ENCODE results near the gene MEIOSIN. TPM values are rescaled to one million over a fixed set of nuclear protein-coding genes. Genes with fewer than 3 reads are reported as not detected.

The MEIOSIN gene
- polyA plus RNA-seq, 1 donor (not counting 4 experiments of a cell fraction or from before 2014, with no cell fraction given) = not detected

DNA sequence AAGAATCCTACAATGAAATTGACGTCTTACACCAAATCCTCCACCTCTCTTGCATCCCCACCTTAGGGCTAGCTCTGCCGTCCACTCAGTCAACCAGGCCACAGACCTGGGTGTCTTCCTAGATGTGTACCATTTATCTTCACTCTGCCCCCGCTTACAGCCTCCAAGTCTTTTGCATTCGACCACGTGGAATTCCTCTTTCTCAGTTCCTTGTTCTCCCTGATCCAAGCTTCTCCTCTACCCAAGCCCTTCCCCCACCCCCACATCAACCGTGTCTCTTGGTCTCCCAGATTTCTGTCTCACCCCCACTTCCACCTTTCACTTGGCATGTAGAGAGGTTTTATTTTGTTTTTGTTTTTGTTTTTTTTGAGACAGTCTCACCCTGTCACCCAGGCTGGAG lies 60.6 kb downstream of the MEIOSIN start:
- H2AFZ ChIP-seq (ENCODE audit: control insufficient read depth, low read length) = no peak overlapping the region
- H3K9me1 ChIP-seq (ENCODE audit: control insufficient read depth, extremely low read depth, insufficient read depth, low read length) = no peaks in the 10 kb centered on the region
- peaks cover 2 to 14% of the 10 kb centered on the region in 2 experiments for H3K36me3 ChIP-seq (ENCODE audit: control insufficient read depth in 2 of 2, extremely low read depth in 1 of 2, insufficient read depth in 2 of 2, low read length in 2 of 2)
- dilution Hi-C loops (cut with MboI; ENCODE audit: extremely low pct_ligation_motif_present, low sequenced_read_pairs) = no loop called here
- H4K20me1 ChIP-seq (ENCODE audit: control insufficient read depth, extremely low read depth, insufficient read depth, low read length) = no peaks in the 10 kb centered on the region
- H3K79me2 ChIP-seq (ENCODE audit: control insufficient read depth, insufficient read depth, low read length) = peaks cover 19% of the 10 kb centered on the region
- H3K27me3 ChIP-seq (ENCODE audit: control insufficient read depth, extremely low read depth, insufficient read depth, low read length) = no peaks in the 10 kb centered on the region
- no peaks in the 10 kb centered on the region for H3K9me3 ChIP-seq (ENCODE audit: control insufficient read depth, low read depth, low read length)
- peaks cover 10% of the 10 kb centered on the region for H3K4me1 ChIP-seq (ENCODE audit: control insufficient read depth, extremely low read depth, insufficient read depth, low read length)
- H3K4me2 ChIP-seq (ENCODE audit: control insufficient read depth, extremely low read depth, insufficient read depth, low read depth, low read length) = no peak overlapping the region
- FAIRE-seq (no peak), DNase-seq (ENCODE audit: low read depth, low spot score) (no peak)
- TF ChIP-seq, protein P1, sequence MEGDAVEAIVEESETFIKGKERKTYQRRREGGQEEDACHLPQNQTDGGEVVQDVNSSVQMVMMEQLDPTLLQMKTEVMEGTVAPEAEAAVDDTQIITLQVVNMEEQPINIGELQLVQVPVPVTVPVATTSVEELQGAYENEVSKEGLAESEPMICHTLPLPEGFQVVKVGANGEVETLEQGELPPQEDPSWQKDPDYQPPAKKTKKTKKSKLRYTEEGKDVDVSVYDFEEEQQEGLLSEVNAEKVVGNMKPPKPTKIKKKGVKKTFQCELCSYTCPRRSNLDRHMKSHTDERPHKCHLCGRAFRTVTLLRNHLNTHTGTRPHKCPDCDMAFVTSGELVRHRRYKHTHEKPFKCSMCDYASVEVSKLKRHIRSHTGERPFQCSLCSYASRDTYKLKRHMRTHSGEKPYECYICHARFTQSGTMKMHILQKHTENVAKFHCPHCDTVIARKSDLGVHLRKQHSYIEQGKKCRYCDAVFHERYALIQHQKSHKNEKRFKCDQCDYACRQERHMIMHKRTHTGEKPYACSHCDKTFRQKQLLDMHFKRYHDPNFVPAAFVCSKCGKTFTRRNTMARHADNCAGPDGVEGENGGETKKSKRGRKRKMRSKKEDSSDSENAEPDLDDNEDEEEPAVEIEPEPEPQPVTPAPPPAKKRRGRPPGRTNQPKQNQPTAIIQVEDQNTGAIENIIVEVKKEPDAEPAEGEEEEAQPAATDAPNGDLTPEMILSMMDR (optimal IDR thresholded peaks at IDR 0.05 in 1 of 3, IDR thresholded peaks at IDR 0.05 in 1 of 3, conservative IDR thresholded peaks at IDR 0.05 in 1 of 3; ENCODE audit: extremely low read depth in 1 of 3, insufficient read depth in 2 of 3, low read length in 3 of 3) = no peak
- TF ChIP-seq EZH2 (IDR thresholded peaks at IDR 0.05; ENCODE audit: low read length) = no peak
- H3K27ac ChIP-seq (ENCODE audit: control insufficient read depth, insufficient read depth, low read length) = no peak overlapping the region
- no peak overlapping the region for H3K9ac ChIP-seq (ENCODE audit: control insufficient read depth, extremely low read depth, insufficient read depth, low read length)
- no peak overlapping the region for H3K4me3 ChIP-seq (ENCODE audit: control insufficient read depth in 2 of 3, extremely low read depth in 1 of 3, insufficient read depth in 2 of 3, low read depth in 1 of 3, low read length in 3 of 3)

DNA sequence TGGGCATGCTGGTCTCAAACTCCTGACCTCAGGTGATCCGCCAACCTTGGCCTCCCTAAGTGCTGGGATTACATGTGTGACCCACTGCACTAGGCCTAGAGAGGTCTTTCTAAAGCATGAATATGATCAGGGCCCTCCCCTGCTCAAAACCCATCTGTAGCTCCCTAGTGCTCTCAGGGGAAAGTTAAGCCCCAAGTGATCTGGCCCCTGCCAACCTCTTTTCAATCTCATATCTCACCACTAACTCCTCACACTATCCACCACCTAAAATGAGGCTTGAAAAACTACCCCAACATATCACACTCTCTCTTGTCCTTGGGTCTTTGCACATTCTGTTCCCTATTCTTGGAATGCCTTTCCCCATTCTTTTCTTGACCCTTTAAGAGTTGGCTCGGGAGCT lies 61.4 kb downstream of the MEIOSIN start:
- Histone ChIP-seq H3K4me3 (ENCODE audit: control insufficient read depth in 2 of 3, extremely low read depth in 1 of 3, insufficient read depth in 2 of 3, low read depth in 1 of 3, low read length in 3 of 3) (no peak overlapping the region), H2AFZ (ENCODE audit: control insufficient read depth, low read length) (no peak overlapping the region), H3K27me3 (ENCODE audit: control insufficient read depth, extremely low read depth, insufficient read depth, low read length) (no peaks in the 10 kb centered on the region), H4K20me1 (ENCODE audit: control insufficient read depth, extremely low read depth, insufficient read depth, low read length) (no peaks in the 10 kb centered on the region), H3K9ac (ENCODE audit: control insufficient read depth, extremely low read depth, insufficient read depth, low read length) (no peak overlapping the region), H3K27ac (ENCODE audit: control insufficient read depth, insufficient read depth, low read length) (no peak overlapping the region), H3K9me3 (ENCODE audit: control insufficient read depth, low read depth, low read length) (no peaks in the 10 kb centered on the region), H3K4me2 (ENCODE audit: control insufficient read depth, extremely low read depth, insufficient read depth, low read depth, low read length) (no peak overlapping the region), H3K36me3 (ENCODE audit: control insufficient read depth in 2 of 2, extremely low read depth in 1 of 2, insufficient read depth in 2 of 2, low read length in 2 of 2) (peaks cover 0 to 8% of the 10 kb centered on the region in 2 experiments), H3K9me1 (ENCODE audit: control insufficient read depth, extremely low read depth, insufficient read depth, low read length) (no peaks in the 10 kb centered on the region), H3K79me2 (ENCODE audit: control insufficient read depth, insufficient read depth, low read length) (peaks cover 19% of the 10 kb centered on the region), H3K4me1 (ENCODE audit: control insufficient read depth, extremely low read depth, insufficient read depth, low read length) (peaks cover 17% of the 10 kb centered on the region)
- no peak for DNase-seq (ENCODE audit: low read depth, low spot score)
- dilution Hi-C loops (cut with MboI; ENCODE audit: extremely low pct_ligation_motif_present, low sequenced_read_pairs) = no loop called here
- no peak for FAIRE-seq
- TF ChIP-seq, protein P1 (optimal IDR thresholded peaks at IDR 0.05 in 1 of 3, IDR thresholded peaks at IDR 0.05 in 1 of 3, conservative IDR thresholded peaks at IDR 0.05 in 1 of 3; ENCODE audit: extremely low read depth in 1 of 3, insufficient read depth in 2 of 3, low read length in 3 of 3) = no peak
- TF ChIP-seq EZH2 (IDR thresholded peaks at IDR 0.05; ENCODE audit: low read length) = no peak

All from keratinocyte (primary cell).